Measurements from ENCODE around the gene PCGF3.
"Not testable (repeated sequence)": the region's sequence is repeated elsewhere in the genome, so short reads cannot be mapped to it uniquely, and the experiment has no call there.

Gene PCGF3

DNA sequence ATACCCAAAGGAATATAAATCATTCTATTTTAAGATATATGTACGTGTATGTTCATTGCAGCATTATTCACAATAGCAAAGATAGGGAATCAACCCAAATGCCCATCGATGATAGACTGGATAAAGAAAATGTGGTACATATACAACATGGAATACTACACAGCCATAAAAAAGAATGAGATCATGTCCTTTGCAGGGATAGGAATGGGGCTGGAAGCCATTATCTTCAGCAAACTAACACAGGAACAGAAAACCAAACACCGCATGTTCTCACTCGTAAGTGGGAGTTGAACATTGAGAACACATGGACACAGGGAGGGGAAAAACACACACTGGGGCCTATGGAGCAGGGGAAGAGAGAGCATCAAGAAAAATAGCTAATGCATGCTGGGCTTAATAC is 101.3 kb downstream of the PCGF3 start:
- DNase-seq: not testable (repeated sequence)

- DNase-seq: no peak
These were observed 102.2 kb downstream of the PCGF3 start for GRCh38 chr4:807792-808191.

DNA sequence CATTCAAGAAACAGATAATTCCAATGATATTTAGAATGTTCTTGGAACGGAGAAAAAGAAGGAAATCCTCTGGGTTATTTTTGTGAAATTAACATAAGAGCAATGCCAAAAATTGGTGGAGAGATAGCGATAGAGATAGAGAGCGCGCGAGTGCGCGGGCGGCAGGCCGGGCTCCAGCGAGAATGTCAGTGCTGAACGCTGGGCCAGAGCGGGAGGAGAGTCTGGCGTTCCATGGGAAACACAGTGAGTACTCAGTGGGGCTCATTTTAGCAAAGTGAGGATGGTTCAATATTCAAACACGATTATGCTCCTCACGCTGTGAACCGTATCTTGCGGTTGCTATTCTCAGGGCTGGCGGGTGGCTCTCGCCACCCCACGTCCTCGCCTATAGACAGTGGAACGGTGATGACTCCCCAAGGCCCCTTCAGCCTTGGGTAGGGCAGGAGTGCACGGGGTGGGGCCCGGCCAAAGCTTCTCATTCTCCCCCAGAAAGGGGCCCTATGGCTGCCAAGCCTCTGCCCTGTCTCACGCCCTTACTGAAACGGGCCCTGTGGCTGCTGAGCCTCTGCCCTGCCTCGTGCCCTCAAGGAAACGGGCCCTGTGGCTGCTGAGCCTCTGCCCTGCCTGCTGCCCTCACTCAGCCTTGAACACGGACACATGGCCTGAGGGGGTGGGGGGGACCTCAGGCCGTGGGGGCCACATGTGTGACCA is 103.4 kb downstream of the PCGF3 start:
- DNase-seq: no peak

DNA sequence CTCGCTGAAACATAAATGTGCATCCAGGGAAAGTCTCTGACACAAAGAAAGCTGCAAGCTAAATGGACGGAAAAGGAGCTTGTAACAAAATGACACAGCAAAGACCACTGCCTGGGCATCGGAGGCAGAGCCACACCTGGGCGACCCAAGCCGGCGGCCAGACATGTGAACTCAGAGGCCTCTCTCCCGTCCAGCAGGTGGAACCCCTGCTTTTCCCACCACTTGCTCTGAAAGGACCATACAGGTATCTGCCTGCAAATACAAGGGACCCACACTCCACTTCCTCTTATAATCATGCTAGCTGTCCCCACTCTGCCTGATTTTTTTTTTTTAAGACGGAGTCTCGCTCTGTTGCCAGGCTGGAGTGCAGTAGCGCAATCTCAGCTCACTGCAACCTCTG is 108.3 kb downstream of the PCGF3 start:
- DNase-seq: no peak

DNA sequence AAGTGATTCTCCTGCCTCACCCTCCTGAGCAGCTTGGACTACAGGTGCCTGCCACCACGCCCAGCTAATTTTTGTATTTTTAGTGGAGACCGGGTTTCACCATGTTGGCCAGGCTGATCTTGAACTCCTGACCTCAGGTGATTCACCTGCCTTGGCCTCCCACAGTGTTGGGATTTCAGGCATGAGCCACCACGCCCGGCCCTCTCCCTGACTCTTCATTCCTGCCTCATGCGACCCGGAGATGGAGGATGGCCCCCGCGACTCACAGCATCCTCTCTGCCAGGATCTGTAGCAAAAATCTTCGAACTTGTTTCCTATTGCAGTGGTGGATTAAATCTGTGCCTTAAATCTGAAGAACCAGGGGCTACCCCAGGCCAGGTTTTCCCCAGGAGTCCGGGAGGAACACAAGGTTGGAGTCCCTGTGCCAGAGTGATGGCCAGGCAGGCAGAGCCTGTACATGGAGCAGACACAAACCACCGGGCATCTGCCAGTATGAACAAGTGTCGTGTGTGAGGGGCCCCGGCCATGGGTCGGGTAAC is 108.7 kb downstream of the PCGF3 start:
- no peak for DNase-seq

DNA sequence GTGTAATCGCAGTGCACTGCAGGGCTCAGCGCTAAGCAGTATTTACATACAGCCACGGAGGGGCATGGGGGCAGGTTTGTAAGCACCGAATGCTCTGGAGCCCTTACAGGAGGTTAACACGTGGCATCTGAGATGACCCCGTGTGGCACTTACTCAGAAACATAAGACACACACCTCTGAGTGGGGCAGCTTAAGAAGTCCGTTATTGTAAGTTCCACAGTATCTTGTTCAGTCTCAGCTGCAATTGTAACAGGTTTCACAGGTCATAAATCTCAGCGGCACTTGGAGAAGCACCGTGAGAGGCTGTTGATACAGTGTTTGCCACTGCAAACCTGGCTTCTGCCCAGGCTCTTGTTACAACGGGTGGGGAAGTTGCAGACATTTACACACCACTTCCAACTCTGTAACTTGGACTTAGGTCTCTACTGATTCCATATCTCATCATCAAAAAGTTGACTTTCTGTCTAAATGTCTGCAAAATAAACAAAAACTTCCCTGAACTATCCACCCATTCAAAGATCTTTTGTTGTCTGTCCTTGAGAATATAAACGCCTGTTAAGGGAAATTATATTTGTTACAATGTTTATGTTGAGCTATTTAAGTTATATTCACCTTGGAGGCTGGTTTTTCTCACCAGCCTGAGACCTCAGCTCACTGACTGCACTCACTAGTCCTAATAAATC is 110.0 kb downstream of the PCGF3 start:
- no peak for DNase-seq

DNA sequence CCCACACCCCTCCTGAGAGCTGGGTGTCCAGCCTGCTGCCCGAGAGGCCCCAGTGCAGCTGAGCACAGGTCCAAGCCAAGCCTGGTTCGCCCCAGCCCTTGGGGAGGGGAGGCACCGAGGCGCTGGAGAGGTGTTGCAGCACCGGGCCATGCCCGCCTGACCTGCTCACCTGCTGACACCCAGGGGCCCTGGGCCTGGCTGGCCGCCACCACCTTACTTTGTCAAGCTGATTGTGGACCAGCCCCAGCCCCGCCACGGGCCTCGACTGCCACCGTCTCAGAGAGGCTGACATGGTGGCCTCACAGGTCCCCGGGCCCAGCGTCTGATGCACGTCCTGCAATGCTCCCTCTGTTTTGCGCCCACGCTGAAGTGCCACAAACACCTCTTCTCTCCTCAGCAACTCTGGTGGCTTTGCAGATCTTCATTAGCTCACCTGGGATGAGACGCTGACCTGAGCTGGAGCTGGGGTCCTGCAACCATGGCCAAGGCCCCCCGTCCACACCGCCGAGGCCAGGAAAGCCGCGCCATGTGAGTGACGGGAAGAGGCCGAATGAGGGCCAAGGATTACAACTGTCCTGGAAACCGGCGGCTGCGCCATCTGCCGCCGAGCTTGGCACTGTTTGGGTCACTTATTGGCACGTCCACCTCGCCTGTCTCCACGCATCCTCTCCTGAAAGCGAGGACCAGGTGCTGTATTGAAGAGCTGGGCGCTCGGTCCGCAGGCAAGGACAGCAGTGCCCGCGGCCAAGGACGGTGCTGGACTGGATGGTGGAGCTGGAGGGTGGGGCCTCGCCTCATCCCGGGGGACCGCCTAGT is 112.7 kb downstream of the PCGF3 start:
- DNase-seq: no peak

- DNase-seq: no peak
These were observed 114.0 kb downstream of the PCGF3 start for GRCh38 chr4:819401-820229.
